Epithelial cell of esophagus (primary cell): ENCODE results near the gene ADAR.

ENCODE experiments used
- DNase-seq: peaks from one replicate; pipeline ENCODE4 v3.0.0; 2010; ENCODE audit warnings: low read depth
- H3K4me3 ChIP-seq: 2 replicates; pipeline ENCODE4 v1.5.1; 2011; ENCODE audit warnings: mild to moderate bottlenecking, low read length, control low read depth
- CTCF ChIP-seq: IDR thresholded peaks from 2 replicates; pipeline ENCODE4 v1.5.1; 2011; ENCODE audit warnings: low read depth, mild to moderate bottlenecking, low read length, control low read depth, inconsistent platforms; ENCODE audit not compliant: insufficient read depth; ENCODE audit errors: missing control alignments

ADAR gene

GRCh38 chr1:154608397-154609270 is 648 bp upstream of the ADAR start:
- TF ChIP-seq CTCF, result no peak
- peak overlapping the region; percentile 76 for H3K4me3 ChIP-seq
- DNase-seq, result peak; percentile 45

- peak overlapping the region; percentile 76 for H3K4me3 ChIP-seq
- TF ChIP-seq CTCF, result no peak
- peak; percentile 42 for DNase-seq
These were observed 829 bp downstream of the ADAR start for GRCh38 chr1:154607106-154607608.

- no peak for DNase-seq
- no peak for TF ChIP-seq CTCF
- no peak overlapping the region for H3K4me3 ChIP-seq
These were observed 2.5 kb downstream of the ADAR start for GRCh38 chr1:154605534-154605933.

GRCh38 chr1:154603317-154603716 is 4.7 kb downstream of the ADAR start:
- no peak overlapping the region for H3K4me3 ChIP-seq
- TF ChIP-seq CTCF, result no peak
- DNase-seq, result no peak

GRCh38 chr1:154599658-154600057 is 8.3 kb downstream of the ADAR start:
- TF ChIP-seq CTCF, result no peak
- no peak for DNase-seq
- H3K4me3 ChIP-seq, result no peak overlapping the region

- no peak for TF ChIP-seq CTCF
- DNase-seq, result no peak
These were observed 8.9 kb downstream of the ADAR start for GRCh38 chr1:154598871-154599635.

GRCh38 chr1:154595621-154596020 is 12.4 kb downstream of the ADAR start:
- no peak overlapping the region for H3K4me3 ChIP-seq
- TF ChIP-seq CTCF, result no peak
- DNase-seq, result peak; percentile 88

More at GRCh38 chr1:154598871-154599635, 8.9 kb downstream of the ADAR start:
- no peak overlapping the region for H3K4me3 ChIP-seq
